Measurements from ENCODE around the gene KLHL6. TPM values are rescaled to one million over a fixed set of nuclear protein-coding genes. Genes with fewer than 3 reads are reported as not detected.

Gene KLHL6
- polyA plus RNA-seq, 1 of the 3 experiments (the other 2 are of a cell fraction), result not detected

DNA sequence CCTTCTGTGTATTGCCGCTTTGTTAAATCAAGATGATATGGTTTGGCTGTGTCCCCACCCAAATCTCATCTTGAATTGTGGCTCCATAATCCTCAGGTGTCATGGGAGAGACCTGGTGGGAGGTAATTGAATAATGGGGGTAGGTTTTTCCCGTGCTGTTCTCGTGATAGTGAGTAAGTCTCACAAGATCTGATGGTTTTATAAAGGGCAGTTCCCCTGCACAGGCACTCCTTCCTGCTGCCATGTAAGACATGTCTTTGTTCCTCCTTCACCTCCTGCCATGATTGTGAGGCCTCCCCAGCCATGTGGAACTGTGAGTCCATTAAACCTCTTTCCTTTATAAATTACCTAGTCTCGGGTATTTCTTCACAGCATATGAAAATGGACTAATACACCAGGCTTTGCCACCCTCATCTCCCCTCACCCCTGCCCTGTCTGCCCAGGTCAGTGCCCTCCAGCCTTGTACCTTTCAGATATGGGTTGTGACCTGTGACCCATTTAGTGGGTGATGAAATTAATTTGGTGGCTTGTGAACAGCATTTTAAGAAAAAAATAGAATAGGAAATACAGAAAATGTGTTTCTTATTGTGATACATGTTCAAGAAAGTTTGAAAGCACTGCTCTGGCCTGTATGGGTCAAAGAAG lies 71.0 kb downstream of the KLHL6 start:
- H3K4me1 ChIP-seq (ENCODE audit: control insufficient read depth in 1 of 2, insufficient read depth in 2 of 2, low read depth in 1 of 2, low read length in 1 of 2), result peaks cover 0 to 3% of the 10 kb centered on the region in 2 experiments; a peak in 1 of 4 replicates
- H3K4me2 ChIP-seq, result no peak overlapping the region
- no peaks in the 10 kb centered on the region for H3K27me3 ChIP-seq (ENCODE audit: insufficient read depth)
- no peak overlapping the region for H3K4me3 ChIP-seq (ENCODE audit: low read depth in 2 of 2, low read length in 1 of 2)
- no peak overlapping the region for H3K27ac ChIP-seq (ENCODE audit: low read depth in 2 of 2, low read length in 1 of 2)
- no peaks in the 10 kb centered on the region for H3K9me3 ChIP-seq
- TF ChIP-seq YY1 (IDR thresholded peaks at IDR 0.05; ENCODE audit: low read depth), result no peak
- TF ChIP-seq, protein P1, sequence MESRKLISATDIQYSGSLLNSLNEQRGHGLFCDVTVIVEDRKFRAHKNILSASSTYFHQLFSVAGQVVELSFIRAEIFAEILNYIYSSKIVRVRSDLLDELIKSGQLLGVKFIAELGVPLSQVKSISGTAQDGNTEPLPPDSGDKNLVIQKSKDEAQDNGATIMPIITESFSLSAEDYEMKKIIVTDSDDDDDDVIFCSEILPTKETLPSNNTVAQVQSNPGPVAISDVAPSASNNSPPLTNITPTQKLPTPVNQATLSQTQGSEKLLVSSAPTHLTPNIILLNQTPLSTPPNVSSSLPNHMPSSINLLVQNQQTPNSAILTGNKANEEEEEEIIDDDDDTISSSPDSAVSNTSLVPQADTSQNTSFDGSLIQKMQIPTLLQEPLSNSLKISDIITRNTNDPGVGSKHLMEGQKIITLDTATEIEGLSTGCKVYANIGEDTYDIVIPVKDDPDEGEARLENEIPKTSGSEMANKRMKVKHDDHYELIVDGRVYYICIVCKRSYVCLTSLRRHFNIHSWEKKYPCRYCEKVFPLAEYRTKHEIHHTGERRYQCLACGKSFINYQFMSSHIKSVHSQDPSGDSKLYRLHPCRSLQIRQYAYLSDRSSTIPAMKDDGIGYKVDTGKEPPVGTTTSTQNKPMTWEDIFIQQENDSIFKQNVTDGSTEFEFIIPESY (IDR thresholded peaks at IDR 0.05; ENCODE audit: borderline replicate concordance, low read depth), result no peak
- no peak for TF ChIP-seq TAF1 (IDR thresholded peaks at IDR 0.05; ENCODE audit: borderline replicate concordance, low read depth, low read length)
- TF ChIP-seq NRF1 (IDR thresholded peaks at IDR 0.05; ENCODE audit: low read depth, low read length), result no peak
- no peak for TF ChIP-seq EP300 (IDR thresholded peaks at IDR 0.05; ENCODE audit: borderline replicate concordance in 1 of 2, low read depth in 1 of 2, low read length in 1 of 2)
- TF ChIP-seq RFX5 (IDR thresholded peaks at IDR 0.05; ENCODE audit: low read length), result no peak
- TF ChIP-seq, protein P2, sequence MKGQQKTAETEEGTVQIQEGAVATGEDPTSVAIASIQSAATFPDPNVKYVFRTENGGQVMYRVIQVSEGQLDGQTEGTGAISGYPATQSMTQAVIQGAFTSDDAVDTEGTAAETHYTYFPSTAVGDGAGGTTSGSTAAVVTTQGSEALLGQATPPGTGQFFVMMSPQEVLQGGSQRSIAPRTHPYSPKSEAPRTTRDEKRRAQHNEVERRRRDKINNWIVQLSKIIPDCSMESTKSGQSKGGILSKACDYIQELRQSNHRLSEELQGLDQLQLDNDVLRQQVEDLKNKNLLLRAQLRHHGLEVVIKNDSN (IDR thresholded peaks at IDR 0.05; ENCODE audit: borderline replicate concordance, low read depth), result no peak
- no peak for TF ChIP-seq FOXJ3 (CRISPR knock-in tag; IDR thresholded peaks at IDR 0.05)
- no peak for TF ChIP-seq RXRA (IDR thresholded peaks at IDR 0.05; ENCODE audit: borderline replicate concordance, low read depth)
- TF ChIP-seq, protein P3, sequence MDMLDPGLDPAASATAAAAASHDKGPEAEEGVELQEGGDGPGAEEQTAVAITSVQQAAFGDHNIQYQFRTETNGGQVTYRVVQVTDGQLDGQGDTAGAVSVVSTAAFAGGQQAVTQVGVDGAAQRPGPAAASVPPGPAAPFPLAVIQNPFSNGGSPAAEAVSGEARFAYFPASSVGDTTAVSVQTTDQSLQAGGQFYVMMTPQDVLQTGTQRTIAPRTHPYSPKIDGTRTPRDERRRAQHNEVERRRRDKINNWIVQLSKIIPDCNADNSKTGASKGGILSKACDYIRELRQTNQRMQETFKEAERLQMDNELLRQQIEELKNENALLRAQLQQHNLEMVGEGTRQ (IDR thresholded peaks at IDR 0.05; ENCODE audit: borderline replicate concordance, low read depth, low read length), result no peak
- TF ChIP-seq, protein P4, sequence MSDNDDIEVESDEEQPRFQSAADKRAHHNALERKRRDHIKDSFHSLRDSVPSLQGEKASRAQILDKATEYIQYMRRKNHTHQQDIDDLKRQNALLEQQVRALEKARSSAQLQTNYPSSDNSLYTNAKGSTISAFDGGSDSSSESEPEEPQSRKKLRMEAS (IDR thresholded peaks at IDR 0.05; ENCODE audit: low read depth), result no peak
- TF ChIP-seq GATA2 (CRISPR knock-in tag; IDR thresholded peaks at IDR 0.05), result no peak
- no peak for TF ChIP-seq SMC3 (IDR thresholded peaks at IDR 0.05; ENCODE audit: low read depth, low read length)
- TF ChIP-seq CHD2 (IDR thresholded peaks at IDR 0.05; ENCODE audit: low read length, partially characterized antibody), result no peak
- TF ChIP-seq, protein P5, sequence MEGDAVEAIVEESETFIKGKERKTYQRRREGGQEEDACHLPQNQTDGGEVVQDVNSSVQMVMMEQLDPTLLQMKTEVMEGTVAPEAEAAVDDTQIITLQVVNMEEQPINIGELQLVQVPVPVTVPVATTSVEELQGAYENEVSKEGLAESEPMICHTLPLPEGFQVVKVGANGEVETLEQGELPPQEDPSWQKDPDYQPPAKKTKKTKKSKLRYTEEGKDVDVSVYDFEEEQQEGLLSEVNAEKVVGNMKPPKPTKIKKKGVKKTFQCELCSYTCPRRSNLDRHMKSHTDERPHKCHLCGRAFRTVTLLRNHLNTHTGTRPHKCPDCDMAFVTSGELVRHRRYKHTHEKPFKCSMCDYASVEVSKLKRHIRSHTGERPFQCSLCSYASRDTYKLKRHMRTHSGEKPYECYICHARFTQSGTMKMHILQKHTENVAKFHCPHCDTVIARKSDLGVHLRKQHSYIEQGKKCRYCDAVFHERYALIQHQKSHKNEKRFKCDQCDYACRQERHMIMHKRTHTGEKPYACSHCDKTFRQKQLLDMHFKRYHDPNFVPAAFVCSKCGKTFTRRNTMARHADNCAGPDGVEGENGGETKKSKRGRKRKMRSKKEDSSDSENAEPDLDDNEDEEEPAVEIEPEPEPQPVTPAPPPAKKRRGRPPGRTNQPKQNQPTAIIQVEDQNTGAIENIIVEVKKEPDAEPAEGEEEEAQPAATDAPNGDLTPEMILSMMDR (IDR thresholded peaks at IDR 0.05), result no peak
- no peak for TF ChIP-seq MXI1 (IDR thresholded peaks at IDR 0.05; ENCODE audit: low read depth, low read length)
- no peak for TF ChIP-seq RCOR1 (IDR thresholded peaks at IDR 0.05; ENCODE audit: low read length)
- TF ChIP-seq, protein P6, sequence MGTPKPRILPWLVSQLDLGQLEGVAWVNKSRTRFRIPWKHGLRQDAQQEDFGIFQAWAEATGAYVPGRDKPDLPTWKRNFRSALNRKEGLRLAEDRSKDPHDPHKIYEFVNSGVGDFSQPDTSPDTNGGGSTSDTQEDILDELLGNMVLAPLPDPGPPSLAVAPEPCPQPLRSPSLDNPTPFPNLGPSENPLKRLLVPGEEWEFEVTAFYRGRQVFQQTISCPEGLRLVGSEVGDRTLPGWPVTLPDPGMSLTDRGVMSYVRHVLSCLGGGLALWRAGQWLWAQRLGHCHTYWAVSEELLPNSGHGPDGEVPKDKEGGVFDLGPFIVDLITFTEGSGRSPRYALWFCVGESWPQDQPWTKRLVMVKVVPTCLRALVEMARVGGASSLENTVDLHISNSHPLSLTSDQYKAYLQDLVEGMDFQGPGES (IDR thresholded peaks at IDR 0.05; ENCODE audit: low read depth, low read length), result no peak
- TF ChIP-seq GABPA (IDR thresholded peaks at IDR 0.05; ENCODE audit: low read depth), result no peak
- POLR2A ChIA-PET, result no interaction called here
- no peaks in the 10 kb centered on the region for H3K36me3 ChIP-seq (replicated peaks in 1 of 2; ENCODE audit: control insufficient read depth in 1 of 2, insufficient read depth in 2 of 2, low read length in 1 of 2)
- H3K79me2 ChIP-seq (ENCODE audit: insufficient read depth), result no peaks in the 10 kb centered on the region
- H3K9me2 ChIP-seq, result no peaks in the 10 kb centered on the region
- no peak for DNase-seq
- no peak overlapping the region for H2AFZ ChIP-seq (ENCODE audit: low read depth)
- CTCF ChIA-PET, result interaction anchor here (1.2 kb wide), 1 partner anchor 22 kb away, joined by 3 read pairs; no protein-coding TSS in a partner anchor
- WGBS (ENCODE audit: low lambda C conversion rate), result 70% methylated on average over 4 of the region's 4 CpGs
- no peaks in the 10 kb centered on the region for H3F3A ChIP-seq (replicated peaks; ENCODE audit: insufficient read depth)
- no peaks in the 10 kb centered on the region for H4K20me1 ChIP-seq (ENCODE audit: insufficient read depth)
- no peak overlapping the region for H3K9ac ChIP-seq

All from SK-N-SH (cell line).